ENCODE data around the gene CNKSR3.

Gene CNKSR3

DNA sequence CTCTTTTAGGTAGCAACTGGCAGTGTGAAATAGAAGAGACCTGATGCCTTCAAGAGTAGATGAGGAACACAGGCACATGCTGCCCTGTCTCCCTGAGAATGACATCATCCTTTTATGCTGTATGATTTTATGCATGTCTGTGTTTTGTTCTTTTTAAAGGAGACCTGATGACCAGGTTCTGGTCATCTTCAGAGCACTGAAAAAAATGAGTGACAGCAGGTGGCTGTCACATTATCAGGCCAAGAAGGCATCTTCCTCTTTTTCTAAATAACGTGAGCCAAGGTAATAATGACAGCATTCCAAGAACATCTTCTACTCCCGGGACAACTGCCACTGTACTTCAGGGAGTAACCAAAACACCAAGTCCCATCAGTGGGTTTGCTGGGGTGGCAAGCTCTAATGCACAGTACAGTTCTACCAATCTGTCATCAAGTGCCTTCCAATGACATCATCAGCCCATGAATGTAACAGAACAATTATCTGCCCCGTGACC, 28.9 kb downstream of the CNKSR3 start:
- no peaks in the 10 kb centered on the region for H3K9me3 ChIP-seq
- H4K20me1 ChIP-seq, result no peaks in the 10 kb centered on the region
- H3K4me3 ChIP-seq, result no peak overlapping the region
- TF ChIP-seq Cebpa-rat (IDR thresholded peaks at IDR 0.05), result no peak
- no peaks in the 10 kb centered on the region for H3K36me3 ChIP-seq
- no peaks in the 10 kb centered on the region for H3K27me3 ChIP-seq
- no peak overlapping the region for H3K27ac ChIP-seq
- no peak overlapping the region for H3K9ac ChIP-seq
- H3K4me2 ChIP-seq, result no peak overlapping the region
- no peaks in the 10 kb centered on the region for H3K4me1 ChIP-seq

DNA sequence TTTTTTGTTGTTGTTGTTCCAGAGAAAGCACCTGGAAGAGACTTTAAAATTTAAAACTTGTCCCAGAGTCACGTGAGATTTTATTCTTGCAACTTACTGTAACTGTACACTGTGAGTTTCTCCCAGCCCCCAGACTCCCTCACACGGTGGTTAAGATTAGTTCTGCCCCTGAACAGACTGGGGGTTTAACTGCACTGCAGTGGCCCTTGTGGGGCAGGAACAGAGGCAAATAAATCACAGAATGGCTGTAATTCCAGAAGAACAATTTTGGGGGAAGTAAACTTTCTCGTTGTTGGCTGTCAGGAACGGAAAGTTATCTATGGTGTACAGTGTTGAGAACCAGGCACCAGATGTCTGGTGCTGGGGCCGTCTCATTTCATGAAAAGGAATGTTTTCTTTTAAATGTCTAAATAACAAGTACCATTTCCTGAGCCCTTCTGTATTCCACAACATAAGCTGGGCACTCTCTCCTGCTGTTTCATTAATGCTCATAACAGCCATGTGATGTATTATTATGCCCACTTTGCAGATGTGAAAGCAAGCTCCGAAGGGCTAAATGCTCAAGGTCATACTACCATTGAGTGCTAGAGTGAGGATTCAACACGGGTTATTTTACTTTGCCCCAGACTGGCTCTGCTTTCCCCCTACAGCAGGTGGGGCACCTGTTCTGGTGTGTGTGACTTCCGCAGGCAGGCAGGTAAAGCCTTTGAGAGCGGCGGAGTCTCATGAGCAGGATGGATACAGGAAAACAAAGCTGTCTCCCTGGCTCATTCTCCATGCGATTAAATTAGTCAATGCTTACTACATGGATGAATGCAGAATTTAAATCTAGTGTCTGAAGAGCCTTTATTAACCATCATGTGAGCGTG, 30.5 kb downstream of the CNKSR3 start:
- H3K4me3 ChIP-seq, result no peak overlapping the region
- H3K9ac ChIP-seq, result no peak overlapping the region
- H3K4me2 ChIP-seq, result no peak overlapping the region
- no peaks in the 10 kb centered on the region for H3K9me3 ChIP-seq
- H3K4me1 ChIP-seq, result no peaks in the 10 kb centered on the region
- H3K27ac ChIP-seq, result no peak overlapping the region
- no peaks in the 10 kb centered on the region for H4K20me1 ChIP-seq
- no peak for TF ChIP-seq Cebpa-rat (IDR thresholded peaks at IDR 0.05)
- no peaks in the 10 kb centered on the region for H3K36me3 ChIP-seq
- H3K27me3 ChIP-seq, result no peaks in the 10 kb centered on the region

DNA sequence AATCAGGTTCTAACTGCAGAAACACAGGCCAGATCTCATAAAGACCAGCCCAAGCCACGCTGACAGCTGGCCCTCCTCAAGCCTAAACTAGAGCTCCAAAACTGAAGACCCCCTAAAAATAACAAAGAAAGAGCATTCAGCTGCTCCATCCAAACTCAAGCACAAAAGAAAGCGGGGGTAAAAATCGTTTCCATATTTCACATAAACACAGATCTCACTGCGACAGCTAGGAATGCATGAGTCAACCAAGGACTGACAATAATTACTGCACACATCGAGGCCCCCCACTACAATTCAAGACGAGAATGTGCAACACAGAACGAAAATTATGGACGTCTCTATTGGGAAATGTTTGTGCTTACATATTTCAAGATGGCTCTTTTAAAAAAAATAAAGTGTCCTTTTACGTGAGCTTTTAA, 31.1 kb downstream of the CNKSR3 start:
- Histone ChIP-seq H3K36me3 (no peaks in the 10 kb centered on the region), H3K27me3 (no peaks in the 10 kb centered on the region), H3K4me1 (no peaks in the 10 kb centered on the region), H4K20me1 (no peaks in the 10 kb centered on the region), H3K27ac (no peak overlapping the region), H3K4me2 (no peak overlapping the region), H3K9ac (no peak overlapping the region), H3K9me3 (no peaks in the 10 kb centered on the region), H3K4me3 (no peak overlapping the region)
- TF ChIP-seq Cebpa-rat (IDR thresholded peaks at IDR 0.05), result no peak

DNA sequence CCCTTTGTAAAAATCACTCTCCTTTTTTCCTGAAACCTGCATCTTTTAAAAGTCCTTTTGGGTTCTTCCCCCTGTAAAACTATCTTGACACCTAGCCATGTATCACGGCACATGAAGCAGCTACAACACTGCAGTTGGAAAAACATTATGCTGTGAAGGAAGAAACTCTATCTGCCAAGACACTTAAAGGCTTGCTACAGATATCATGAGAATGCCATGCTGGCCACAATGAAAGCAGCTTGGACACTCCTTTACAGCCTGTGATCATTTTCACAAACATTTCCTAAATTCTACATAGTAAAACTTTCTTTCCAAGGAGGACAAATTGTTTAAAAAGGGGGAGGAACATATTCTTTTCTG, 31.8 kb downstream of the CNKSR3 start:
- Histone ChIP-seq H3K27me3 (no peaks in the 10 kb centered on the region), H3K36me3 (no peaks in the 10 kb centered on the region), H3K4me2 (no peak overlapping the region), H3K4me1 (no peaks in the 10 kb centered on the region), H3K27ac (no peak overlapping the region), H3K9me3 (no peaks in the 10 kb centered on the region), H3K4me3 (no peak overlapping the region), H3K9ac (no peak overlapping the region), H4K20me1 (no peaks in the 10 kb centered on the region)
- TF ChIP-seq Cebpa-rat (IDR thresholded peaks at IDR 0.05), result no peak

DNA sequence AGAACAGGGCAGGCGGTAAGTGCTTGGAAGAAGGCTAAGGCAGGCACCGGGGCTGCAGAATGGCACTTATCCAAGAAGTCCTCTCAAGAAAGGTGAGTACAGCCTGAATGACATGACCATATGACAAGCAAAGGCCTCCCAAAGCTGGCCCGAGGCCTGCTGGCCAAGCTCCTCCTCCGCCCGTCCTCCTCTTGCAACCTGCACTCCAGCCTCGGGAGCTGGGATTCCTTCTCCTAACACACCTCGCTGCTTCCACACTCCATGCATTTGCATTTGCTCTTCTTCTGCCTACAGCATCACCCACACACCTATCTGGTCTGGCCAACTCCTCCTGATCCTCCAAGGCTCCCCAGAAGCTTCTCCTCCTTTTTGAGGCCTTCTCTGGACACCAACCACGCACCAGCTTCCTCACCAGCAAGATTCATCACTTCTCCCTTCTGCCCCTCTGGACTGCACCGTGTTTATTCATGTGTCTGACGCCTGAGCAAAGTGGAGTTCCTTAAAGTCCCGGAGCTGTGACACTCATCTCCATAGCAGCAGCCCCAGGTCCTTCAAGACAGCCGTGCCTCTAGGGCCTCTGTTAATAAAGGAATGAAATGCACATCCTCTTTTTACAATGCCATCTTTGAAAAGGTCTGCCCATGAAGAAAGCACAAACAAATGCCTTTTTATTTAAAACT, 32.3 kb downstream of the CNKSR3 start:
- no peak overlapping the region for H3K9ac ChIP-seq
- no peaks in the 10 kb centered on the region for H4K20me1 ChIP-seq
- no peak overlapping the region for H3K4me3 ChIP-seq
- no peaks in the 10 kb centered on the region for H3K36me3 ChIP-seq
- H3K4me1 ChIP-seq, result no peaks in the 10 kb centered on the region
- no peak overlapping the region for H3K4me2 ChIP-seq
- no peaks in the 10 kb centered on the region for H3K9me3 ChIP-seq
- H3K27ac ChIP-seq, result no peak overlapping the region
- H3K27me3 ChIP-seq, result no peaks in the 10 kb centered on the region
- no peak for TF ChIP-seq Cebpa-rat (IDR thresholded peaks at IDR 0.05)

DNA sequence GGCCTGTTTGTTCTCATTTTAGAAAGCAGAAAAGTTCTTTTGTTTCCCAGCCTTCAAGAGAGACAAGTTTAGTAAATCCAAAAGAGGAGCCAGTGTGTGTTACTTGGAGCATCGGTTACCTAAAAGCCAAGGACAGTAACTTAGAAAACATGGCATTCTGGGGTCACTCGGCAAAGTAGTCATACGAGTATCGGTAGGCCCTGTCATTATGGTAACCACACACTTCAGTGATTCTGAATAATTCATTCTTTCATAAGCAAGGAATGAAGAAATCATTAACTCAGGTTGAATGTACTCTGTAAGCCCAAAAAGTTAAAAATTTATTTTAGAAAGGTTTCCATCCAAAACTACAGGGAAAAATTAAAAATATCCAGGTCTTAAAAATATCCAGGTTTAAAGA, 34.0 kb downstream of the CNKSR3 start:
- Histone ChIP-seq H3K4me2 (no peak overlapping the region), H3K9me3 (no peaks in the 10 kb centered on the region), H3K4me1 (no peaks in the 10 kb centered on the region), H3K36me3 (no peaks in the 10 kb centered on the region), H3K27ac (no peak overlapping the region), H3K4me3 (no peak overlapping the region), H4K20me1 (no peaks in the 10 kb centered on the region), H3K27me3 (no peaks in the 10 kb centered on the region), H3K9ac (no peak overlapping the region)
- no peak for TF ChIP-seq Cebpa-rat (IDR thresholded peaks at IDR 0.05)

DNA sequence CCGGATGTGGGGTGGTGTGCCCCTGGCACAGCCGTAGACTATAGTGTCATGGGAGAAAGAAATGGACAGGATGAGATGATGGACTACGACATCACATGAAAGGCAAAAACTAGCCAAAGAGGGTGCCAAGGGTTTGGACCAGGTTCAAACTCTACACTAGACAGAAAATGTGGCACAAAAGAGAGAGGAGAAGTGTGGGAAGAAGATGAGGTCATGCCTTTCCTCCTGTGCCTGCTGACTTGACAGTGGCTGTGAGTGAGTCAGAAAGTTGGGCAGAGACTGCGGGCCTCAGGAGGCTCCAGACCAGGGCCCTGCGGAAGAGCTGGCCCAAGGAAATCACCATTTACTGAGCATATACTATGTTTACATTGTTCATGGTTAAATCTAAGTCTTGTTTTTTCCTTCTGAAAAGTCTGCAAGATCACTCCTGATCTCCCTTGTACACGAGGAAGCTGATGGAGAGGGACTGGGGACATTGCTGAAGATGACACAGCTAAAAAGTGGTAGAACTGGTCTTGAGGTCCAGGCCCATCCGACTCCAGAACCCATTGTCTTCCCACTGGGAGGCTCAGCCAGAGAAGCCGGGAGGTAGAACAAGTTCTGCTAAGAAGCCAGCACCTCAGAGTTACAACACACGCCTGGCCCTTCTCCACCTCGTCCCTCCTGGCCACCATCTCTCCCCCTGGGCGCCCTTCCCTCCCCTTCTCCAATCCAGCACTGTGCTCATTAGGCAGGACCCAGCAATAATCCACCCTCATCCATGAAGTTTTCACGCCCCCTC, 35.6 kb downstream of the CNKSR3 start:
- no peaks in the 10 kb centered on the region for H4K20me1 ChIP-seq
- no peaks in the 10 kb centered on the region for H3K4me1 ChIP-seq
- H3K4me2 ChIP-seq, result no peak overlapping the region
- H3K4me3 ChIP-seq, result no peak overlapping the region
- H3K36me3 ChIP-seq, result peaks cover 8% of the 10 kb centered on the region; the same call in 1 of the 2 replicates
- no peak overlapping the region for H3K9ac ChIP-seq
- TF ChIP-seq Cebpa-rat (IDR thresholded peaks at IDR 0.05), result no peak
- no peak overlapping the region for H3K27ac ChIP-seq
- peaks cover 10% of the 10 kb centered on the region for H3K9me3 ChIP-seq
- no peaks in the 10 kb centered on the region for H3K27me3 ChIP-seq

DNA sequence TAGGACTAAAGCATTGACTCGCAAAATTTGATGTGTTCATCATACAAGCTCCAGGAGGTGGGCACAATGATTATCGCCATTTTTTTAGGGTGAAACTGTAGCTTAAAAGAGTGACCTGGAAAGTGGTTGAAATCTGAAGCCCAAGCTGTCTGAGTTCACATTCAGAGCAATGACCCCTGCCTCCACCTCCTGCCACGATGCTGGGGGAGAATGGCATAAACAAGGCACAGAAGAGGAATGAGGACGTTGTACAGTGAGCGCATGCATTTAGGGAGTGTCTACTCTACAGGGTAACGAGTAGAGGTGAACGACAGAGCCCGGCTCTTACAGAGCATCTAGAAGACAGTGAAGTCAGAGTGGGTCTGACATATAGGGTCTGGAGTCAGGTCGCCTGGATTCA, 37.2 kb downstream of the CNKSR3 start:
- no peak overlapping the region for H3K4me3 ChIP-seq
- no peak overlapping the region for H3K27ac ChIP-seq
- no peaks in the 10 kb centered on the region for H3K27me3 ChIP-seq
- H3K9ac ChIP-seq, result no peak overlapping the region
- peaks cover 8% of the 10 kb centered on the region; the same call in 1 of the 2 replicates for H3K36me3 ChIP-seq
- peaks cover 10% of the 10 kb centered on the region for H3K9me3 ChIP-seq
- H4K20me1 ChIP-seq, result no peaks in the 10 kb centered on the region
- H3K4me2 ChIP-seq, result no peak overlapping the region
- no peaks in the 10 kb centered on the region for H3K4me1 ChIP-seq
- TF ChIP-seq Cebpa-rat (IDR thresholded peaks at IDR 0.05), result no peak

DNA sequence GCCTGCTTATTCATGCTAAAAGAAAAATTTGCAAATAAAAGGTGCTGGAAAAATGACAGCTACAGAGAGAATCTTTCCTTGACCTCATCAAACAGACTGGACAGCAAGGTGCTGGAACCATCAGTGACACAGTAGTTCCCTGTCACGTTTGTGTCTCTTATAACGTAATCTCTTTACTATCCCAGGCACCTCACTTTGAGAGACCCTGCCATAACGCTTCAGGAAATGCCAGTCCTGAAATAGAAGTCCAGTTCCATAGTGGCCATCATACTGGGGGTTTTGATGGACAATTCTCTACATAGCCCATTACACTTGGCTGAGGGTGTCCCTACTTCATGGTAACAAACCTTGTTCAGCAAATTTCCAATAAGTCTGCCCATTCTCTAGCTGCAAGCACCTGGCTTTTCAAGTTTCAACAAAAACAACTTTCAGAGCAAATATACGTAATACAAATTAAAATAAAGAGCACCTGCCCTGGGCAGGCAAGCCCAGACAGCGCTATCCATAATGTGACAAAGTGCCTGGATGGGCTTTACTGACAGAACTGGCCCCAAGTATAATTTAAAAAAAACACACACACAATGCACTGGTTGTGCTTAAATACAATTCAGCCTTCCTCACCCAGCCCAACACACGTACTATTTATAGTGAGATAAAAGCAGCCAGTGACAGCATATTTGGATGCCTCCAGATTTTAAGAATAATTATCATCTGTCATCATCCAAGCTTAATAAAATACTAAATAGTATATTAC, 38.7 kb downstream of the CNKSR3 start:
- no peaks in the 10 kb centered on the region for H3K27me3 ChIP-seq

More for the DNA sequence above, 38.7 kb downstream of the CNKSR3 start:
- H3K9ac ChIP-seq, result no peak overlapping the region
- no peak overlapping the region for H3K4me3 ChIP-seq
- no peak overlapping the region for H3K4me2 ChIP-seq
- H4K20me1 ChIP-seq, result no peaks in the 10 kb centered on the region
- no peak for TF ChIP-seq Cebpa-rat (IDR thresholded peaks at IDR 0.05)
- peaks cover 8% of the 10 kb centered on the region; the same call in 1 of the 2 replicates for H3K36me3 ChIP-seq
- H3K9me3 ChIP-seq, result peaks cover 10% of the 10 kb centered on the region
- H3K27ac ChIP-seq, result no peak overlapping the region
- no peaks in the 10 kb centered on the region for H3K4me1 ChIP-seq

All from BLaER1 (cell line).